Activated CD4-positive, alpha-beta T cell treated with anti-CD3 and anti-CD28 coated beads, Interleukin-2, Interleukin-4, amounts not matched to agents 100 ng/mL and 50 ng/mL, durations not matched to agents 16 hours and 8 hours (primary cell): ENCODE measurements around the gene A2ML1.
"Not testable (repeated sequence)": the region's sequence is repeated elsewhere in the genome, so short reads cannot be mapped to it uniquely, and the experiment has no call there.

ENCODE experiments used
- DNase-seq: peaks from one replicate; pipeline ENCODE4 v3.0.0-alpha.2; 2020; ENCODE audit warnings: low spot score

The A2ML1 gene

GRCh38 chr12:8817856-8818255 is 4.6 kb upstream of the A2ML1 start:
- no peak for DNase-seq

GRCh38 chr12:8818526-8818925 is 3.9 kb upstream of the A2ML1 start:
- no peak for DNase-seq

GRCh38 chr12:8819666-8819980 is 2.8 kb upstream of the A2ML1 start:
- no peak for DNase-seq

GRCh38 chr12:8820676-8821407 is 1.6 kb upstream of the A2ML1 start:
- not testable (repeated sequence) for DNase-seq

DNA sequence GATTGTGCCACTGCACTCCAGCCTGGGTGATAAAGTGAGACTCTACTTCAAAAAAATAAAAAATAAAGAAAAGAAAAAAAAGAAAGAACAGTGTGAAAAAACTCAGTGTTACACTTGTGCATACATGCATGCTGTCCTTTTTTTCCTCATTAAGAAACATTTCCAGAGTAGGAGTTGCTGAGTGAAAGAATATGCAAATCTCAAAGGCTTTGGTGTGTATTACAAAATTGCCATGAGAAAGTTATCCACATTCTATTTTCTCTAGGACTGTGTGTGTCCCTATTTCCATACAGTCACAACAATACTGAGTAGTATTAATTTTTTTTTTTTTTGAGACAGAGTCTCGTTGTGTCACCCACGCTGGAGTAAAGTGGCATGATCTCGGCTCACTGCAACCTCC is 830 bp upstream of the A2ML1 start:
- DNase-seq, result no peak

GRCh38 chr12:8823565-8824300 is 1.3 kb downstream of the A2ML1 start:
- DNase-seq, result no peak

DNA sequence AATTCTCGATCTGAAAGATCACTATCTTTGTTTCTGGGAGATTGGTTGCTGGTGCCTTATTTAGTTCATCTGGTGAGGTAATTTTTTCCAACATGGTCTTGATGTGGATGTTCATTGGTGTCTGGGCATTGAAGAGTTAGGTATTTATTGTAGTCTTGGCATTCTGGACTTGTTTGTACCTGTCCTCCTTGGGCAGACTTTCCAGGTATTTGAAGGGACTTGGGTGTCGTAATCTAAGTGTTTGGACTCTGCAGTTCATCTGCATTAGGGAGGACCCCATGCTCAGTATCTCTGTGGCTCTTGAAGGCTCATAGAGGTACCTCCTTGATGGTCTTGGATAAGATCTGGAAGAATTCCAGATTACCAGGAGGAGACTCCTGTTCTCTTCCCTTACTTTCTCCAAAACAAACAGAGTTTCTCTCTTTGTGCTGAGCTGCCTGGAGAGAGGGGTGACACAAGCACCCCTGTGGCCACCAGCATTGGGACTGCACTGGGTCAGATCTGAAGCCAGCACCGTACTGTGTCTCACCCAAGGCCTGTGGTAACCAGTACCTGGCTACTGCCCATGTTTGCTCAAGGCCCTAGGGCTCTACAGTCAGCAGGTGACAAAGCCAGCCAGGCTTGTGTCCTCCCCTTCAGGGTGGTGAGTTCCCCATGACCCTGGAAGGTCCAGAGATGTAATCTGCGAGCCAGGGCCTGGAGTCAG is 5.3 kb downstream of the A2ML1 start:
- DNase-seq, result no peak

DNA sequence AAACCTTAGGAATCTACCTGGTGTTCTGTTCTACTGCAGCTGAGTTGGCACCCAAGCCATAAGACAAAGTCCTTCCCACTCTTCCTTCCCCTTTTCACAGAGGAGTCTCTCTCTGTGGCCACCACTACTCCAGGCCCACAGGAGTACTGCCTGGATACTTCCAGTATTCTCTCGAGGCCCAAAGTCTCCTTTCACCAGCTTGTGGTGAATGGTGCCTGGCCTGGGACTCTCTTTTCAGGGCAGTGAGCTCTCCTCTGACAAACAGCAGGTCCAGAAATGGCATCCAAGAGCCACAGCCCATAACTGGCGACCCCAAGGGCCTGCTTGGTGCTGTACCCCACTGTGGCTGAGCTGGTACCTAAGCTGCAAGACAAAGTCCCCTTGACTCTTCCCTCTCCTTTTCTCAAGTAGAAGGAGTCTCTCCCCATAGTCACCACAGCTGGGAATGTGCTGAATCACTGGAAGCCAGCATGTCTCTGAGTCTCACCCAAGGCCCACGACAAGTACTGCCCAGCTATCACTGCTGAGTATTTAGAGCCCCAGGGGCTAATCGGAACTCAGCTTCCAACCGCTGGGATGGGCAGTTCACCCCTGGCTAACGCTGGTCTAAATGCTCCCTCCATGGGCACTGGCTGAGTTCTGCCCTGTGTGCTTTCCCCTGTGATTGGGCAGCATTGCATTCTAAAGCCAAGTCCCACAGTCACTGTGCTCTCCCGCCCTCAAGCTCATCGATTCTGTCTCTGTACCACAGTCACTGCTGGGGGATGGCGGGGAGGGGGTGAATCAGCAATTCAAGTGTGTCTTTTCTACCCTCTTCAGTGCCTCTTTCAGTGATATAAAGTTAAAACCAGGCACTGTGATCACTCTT is 6.1 kb downstream of the A2ML1 start:
- DNase-seq, result no peak

DNA sequence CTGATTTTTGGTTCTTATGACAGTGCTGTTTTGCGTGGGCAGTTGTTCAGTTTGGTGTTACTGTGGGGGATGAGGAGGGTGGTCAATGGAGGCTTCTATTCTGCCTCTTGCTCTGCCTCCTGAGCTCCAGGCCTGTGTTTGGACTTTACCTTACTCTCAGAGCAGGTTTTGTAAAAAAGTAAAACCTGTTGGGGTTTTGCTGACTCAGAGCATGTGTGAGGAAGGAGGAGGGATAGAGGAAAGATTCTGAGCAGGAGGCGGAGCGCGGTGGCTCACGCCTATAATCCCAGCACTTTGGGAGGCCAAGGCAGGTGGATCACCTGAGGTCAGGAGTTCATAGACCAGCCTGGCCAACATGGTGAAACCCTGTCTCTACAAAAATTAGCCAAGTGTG is 6.7 kb downstream of the A2ML1 start:
- no peak for DNase-seq

DNA sequence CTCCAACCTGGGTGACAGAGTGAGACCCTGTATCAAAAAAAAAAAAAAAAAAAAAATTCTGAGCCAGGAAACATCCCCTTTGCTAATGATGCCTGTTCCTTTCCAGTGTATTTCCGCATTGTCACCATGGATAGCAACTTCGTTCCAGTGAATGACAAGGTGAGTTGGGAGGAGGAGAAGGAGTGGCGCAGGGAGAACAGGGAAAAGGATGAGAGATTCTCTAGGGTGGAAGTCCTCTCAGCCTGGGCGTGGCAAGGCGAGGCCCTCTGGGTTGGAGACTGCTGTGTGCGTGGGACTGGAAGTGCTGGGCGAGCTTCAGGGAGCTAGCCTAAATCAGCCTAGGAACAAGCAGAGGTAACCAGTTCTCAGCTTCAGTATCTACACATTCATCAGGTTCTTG is 7.2 kb downstream of the A2ML1 start:
- no peak for DNase-seq

DNA sequence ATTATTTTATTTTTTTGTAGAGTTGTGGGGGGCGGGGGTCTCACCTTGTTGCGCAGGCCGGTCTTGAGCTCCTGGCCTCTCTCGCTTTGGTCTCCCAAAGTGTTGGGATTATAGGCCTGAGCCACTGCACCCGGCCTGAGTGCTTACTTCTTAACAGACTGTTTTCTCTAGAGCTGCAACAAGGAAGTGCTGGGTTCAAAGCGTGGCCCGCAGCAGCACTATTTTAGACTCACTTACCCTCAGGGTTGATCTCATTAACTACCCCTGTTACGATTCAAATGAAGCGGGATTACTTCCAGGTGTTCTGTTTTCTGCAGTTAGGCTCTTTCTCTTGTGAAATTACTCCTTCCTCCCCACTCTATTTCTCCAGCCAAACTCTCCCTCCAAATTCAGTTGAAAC is 8.7 kb downstream of the A2ML1 start:
- no peak for DNase-seq

GRCh38 chr12:8832500-8832899 is 10.1 kb downstream of the A2ML1 start:
- DNase-seq, result no peak

GRCh38 chr12:8834230-8834629 is 11.8 kb downstream of the A2ML1 start:
- no peak for DNase-seq

GRCh38 chr12:8837291-8837690 is 14.9 kb downstream of the A2ML1 start:
- DNase-seq, result no peak

DNA sequence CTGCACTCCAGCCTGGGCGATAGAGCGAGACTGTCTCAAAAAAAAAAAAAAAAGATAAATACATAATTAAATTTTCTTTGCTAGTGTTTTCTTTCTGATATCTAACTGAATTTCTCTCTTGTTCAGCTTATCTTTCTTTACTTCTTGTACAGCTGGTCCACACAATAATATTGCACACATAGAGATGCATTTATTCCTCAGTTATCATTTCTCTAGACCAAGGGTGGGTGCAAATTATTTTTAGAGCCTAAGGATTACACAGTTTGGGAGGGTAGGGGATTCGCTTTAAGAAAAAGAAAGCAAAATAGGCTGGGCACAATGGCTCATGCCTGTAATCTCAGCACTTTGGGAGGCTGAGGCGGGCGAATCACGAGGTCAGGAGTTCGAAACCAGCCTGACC is 17.9 kb downstream of the A2ML1 start:
- DNase-seq, result no peak

DNA sequence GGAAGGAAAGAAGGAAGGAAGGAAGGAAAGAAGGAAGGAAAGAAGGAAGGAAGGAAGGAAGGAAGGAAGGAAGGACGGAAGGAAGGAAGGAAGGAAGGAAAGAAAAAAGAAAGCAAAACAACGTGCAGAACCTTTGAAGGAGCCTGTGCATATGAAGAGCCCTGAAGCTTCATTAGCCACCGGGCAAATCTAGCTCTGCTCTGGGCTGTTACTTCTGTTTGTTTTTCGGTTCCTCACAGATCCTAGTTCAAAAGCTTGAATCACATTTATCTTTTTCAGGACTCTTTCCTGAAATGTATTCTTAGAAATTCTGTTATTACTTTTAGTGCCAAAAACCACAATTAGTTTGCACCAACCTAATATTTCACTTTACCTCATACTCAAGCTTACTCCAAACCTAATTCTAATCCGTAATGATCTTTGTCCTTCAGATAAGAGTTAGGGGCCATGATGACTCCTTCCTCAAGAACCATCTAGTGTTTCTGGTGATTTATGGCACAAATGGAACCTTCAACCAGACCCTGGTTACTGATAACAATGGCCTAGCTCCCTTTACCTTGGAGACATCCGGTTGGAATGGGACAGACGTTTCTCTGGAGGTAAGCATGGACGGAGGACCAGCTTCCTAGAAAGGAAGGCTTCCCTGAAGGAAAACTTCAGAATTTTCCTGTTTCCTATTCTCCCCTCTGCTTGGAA is 18.7 kb downstream of the A2ML1 start:
- DNase-seq, result no peak

GRCh38 chr12:8841778-8842177 is 19.4 kb downstream of the A2ML1 start:
- no peak for DNase-seq

DNA sequence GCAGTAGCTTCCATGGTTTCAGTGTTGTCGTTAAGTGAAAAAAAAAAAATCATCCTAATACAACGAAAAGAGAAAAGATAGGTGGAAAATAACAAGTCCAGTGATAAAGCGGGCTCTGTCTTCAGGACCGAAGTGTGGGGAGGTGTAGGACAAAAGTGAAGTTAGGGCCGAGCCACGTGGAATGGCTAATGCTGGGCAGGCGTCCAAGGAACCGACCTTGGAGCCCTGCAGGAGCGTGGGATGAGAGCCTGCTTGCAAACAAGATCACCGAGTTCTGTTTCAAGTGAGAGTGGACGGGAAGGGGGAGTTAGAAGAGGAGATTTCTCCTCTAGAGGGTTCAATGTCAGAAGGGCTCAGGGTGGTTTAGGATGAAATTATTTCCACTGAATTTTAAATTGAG is 22.2 kb downstream of the A2ML1 start:
- DNase-seq, result no peak

- DNase-seq, result no peak
Measured at GRCh38 chr12:8846305-8846704, 23.9 kb downstream of the A2ML1 start.

DNA sequence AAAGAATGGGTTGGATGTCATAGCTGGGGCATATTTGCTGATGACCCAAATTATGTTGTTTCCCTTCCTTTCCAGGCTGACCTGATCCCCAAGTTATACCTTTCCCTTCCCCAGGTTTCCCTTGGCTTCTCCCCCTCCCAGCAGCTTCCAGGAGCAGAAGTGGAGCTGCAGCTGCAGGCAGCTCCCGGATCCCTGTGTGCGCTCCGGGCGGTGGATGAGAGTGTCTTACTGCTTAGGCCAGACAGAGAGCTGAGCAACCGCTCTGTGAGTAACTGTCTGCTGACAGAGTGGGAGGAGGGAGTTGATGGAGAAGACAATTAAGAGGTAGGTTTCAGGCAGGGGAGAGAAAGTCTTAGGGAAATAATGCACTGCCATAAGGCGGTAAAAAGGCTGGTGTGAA is 25.0 kb downstream of the A2ML1 start:
- no peak for DNase-seq

- DNase-seq, result no peak
Measured at GRCh38 chr12:8849876-8850275, 27.5 kb downstream of the A2ML1 start.

- no peak for DNase-seq
Measured at GRCh38 chr12:8852119-8852518, 29.7 kb downstream of the A2ML1 start.
